ENCODE data around the gene APBB1IP. TPM values are rescaled to one million over a fixed set of nuclear protein-coding genes. Genes with fewer than 3 reads are reported as not detected.

The APBB1IP gene
- total RNA-seq, 1 experiment from 2014 or later: 0.22 TPM

GRCh38 chr10:26517141-26517867 lies 79.2 kb downstream of the APBB1IP start:
- ChIA-PET POLR2A (no interaction called here), CTCF (interaction anchor here (0.6 to 4.4 kb wide), 9 partner anchors 10 to 759 kb away, joined by 3 to 26 read pairs (median 4); no protein-coding TSS in a partner anchor)
- H3K4me1 Mint-ChIP-seq: peaks cover 12% of the 10 kb centered on the region
- DNase-seq (ENCODE audit: low spot score) (no peak), ATAC-seq (0 out of 2 replicates have a peak, but pooled peaks have one; percentile 16)
- H3K4me3 Mint-ChIP-seq: no peak overlapping the region
- H3K9me3 Mint-ChIP-seq: peaks cover 26% of the 10 kb centered on the region
- TF ChIP-seq FOXP1 (CRISPR knock-in tag; IDR thresholded peaks at IDR 0.05; ENCODE audit: borderline replicate concordance) (no peak), CTCF (IDR thresholded peaks at IDR 0.05) (no peak), ZNF416 (CRISPR knock-in tag; IDR thresholded peaks at IDR 0.05) (no peak)
- no peak overlapping the region for H3K27ac Mint-ChIP-seq
- peaks cover 10% of the 10 kb centered on the region; the same call in 1 of the 2 replicates for H3K36me3 Mint-ChIP-seq
- H3K27me3 Mint-ChIP-seq (ENCODE audit: low read depth): no peaks in the 10 kb centered on the region

GRCh38 chr10:26519803-26520202 lies 81.7 kb downstream of the APBB1IP start:
- Mint-ChIP-seq H3K27ac (no peak overlapping the region), H3K27me3 (ENCODE audit: low read depth) (no peaks in the 10 kb centered on the region), H3K4me3 (no peak overlapping the region), H3K9me3 (peaks cover 14% of the 10 kb centered on the region), H3K4me1 (peaks cover 17% of the 10 kb centered on the region), H3K36me3 (peaks cover 10% of the 10 kb centered on the region; the same call in 1 of the 2 replicates)
- ATAC-seq (no peak), DNase-seq (ENCODE audit: low spot score) (no peak)
- ChIA-PET POLR2A (no interaction called here), CTCF (interaction anchor here (1.2 kb wide), 1 partner anchor 15 kb away, joined by 3 read pairs; no protein-coding TSS in a partner anchor)
- no peak for TF ChIP-seq SMAD4 (CRISPR knock-in tag; IDR thresholded peaks at IDR 0.05)
- no peak for TF ChIP-seq CBFB (CRISPR knock-in tag; IDR thresholded peaks at IDR 0.05; ENCODE audit: low read depth)
- no peak for TF ChIP-seq NFATC4 (CRISPR knock-in tag; IDR thresholded peaks at IDR 0.05)
- TF ChIP-seq ZBTB21 (CRISPR knock-in tag; IDR thresholded peaks at IDR 0.05; ENCODE audit: borderline replicate concordance): no peak
- no peak for TF ChIP-seq NR2C2 (CRISPR knock-in tag; IDR thresholded peaks at IDR 0.05)
- TF ChIP-seq NR3C1 (CRISPR knock-in tag; conservative IDR thresholded peaks at IDR 0.05; ENCODE audit: low read depth): no peak
- TF ChIP-seq FOXP4 (CRISPR knock-in tag; IDR thresholded peaks at IDR 0.05): no peak
- TF ChIP-seq RORB (CRISPR knock-in tag; IDR thresholded peaks at IDR 0.05): no peak
- no peak for TF ChIP-seq SMAD3 (CRISPR knock-in tag; IDR thresholded peaks at IDR 0.05; ENCODE audit: borderline replicate concordance)
- no peak for TF ChIP-seq GRHL2 (CRISPR knock-in tag; IDR thresholded peaks at IDR 0.05; ENCODE audit: insufficient replicate concordance, severe bottlenecking)
- no peak for TF ChIP-seq ZBTB43 (CRISPR knock-in tag; IDR thresholded peaks at IDR 0.05)

GRCh38 chr10:26520575-26520974 lies 82.4 kb downstream of the APBB1IP start:
- TF ChIP-seq SOX15 (CRISPR knock-in tag; IDR thresholded peaks at IDR 0.05) (no peak), E2F5 (CRISPR knock-in tag; IDR thresholded peaks at IDR 0.05) (no peak), ARID4B (CRISPR knock-in tag; IDR thresholded peaks at IDR 0.05; ENCODE audit: borderline replicate concordance) (no peak), ZNF396 (CRISPR knock-in tag; IDR thresholded peaks at IDR 0.05; ENCODE audit: borderline replicate concordance) (no peak), CREB1 (CRISPR knock-in tag; IDR thresholded peaks at IDR 0.05) (no peak), ETV6 (CRISPR knock-in tag; IDR thresholded peaks at IDR 0.05) (no peak)
- peaks cover 14% of the 10 kb centered on the region for H3K9me3 Mint-ChIP-seq
- no peak overlapping the region for H3K4me3 Mint-ChIP-seq
- H3K4me1 Mint-ChIP-seq: peaks cover 17% of the 10 kb centered on the region
- H3K36me3 Mint-ChIP-seq: peaks cover 10% of the 10 kb centered on the region; the same call in 1 of the 2 replicates
- no peaks in the 10 kb centered on the region for H3K27me3 Mint-ChIP-seq (ENCODE audit: low read depth)
- POLR2A ChIA-PET: no interaction called here
- CTCF ChIA-PET: interaction anchor here (1.2 kb wide), 1 partner anchor 14 kb away, joined by 3 read pairs; no protein-coding TSS in a partner anchor
- DNase-seq (ENCODE audit: low spot score): no peak
- H3K27ac Mint-ChIP-seq: no peak overlapping the region
- no peak for ATAC-seq
